Bladder microvascular endothelial cell (primary cell): Measurements from ENCODE around the gene OR52K1. TPM values are rescaled to one million over a fixed set of nuclear protein-coding genes. Genes with fewer than 3 reads are reported as not detected.

Source experiments
- total RNA-seq: library from RNA; depleted of rRNA; stranded (reverse); fragments of >200 nt; gene quantifications from 2 replicates; pipeline ENCODE4 v1.2.3, GENCODE V29; 2014

Gene OR52K1
- total RNA-seq = not detected in 2 replicates

DNA sequence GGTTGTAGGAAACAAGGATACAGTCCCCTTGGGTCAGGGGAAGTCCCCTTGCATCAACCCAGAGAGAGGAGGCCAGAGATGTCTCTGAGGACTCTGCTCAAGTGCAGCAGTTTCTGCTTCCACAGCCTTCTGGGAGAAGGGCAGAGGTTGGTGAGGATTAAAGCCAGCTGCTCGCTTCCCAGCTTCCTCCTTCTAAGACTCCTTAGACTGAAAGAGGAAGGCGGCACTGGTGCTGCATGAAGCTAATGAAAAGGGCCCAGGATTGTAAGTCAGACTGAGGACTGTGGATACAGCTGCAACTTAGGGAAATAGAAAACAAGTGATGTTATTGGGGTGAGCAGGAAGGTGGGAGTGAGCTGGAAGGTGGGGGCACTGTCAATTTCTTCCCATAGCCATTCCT is at the start of gene OR52K1:
TSS of gene OR52K1 (plus strand) at position 202 of the 400 bp plus-strand sequence. CDS start 6,255 bp downstream, outside the sequence.

DNA sequence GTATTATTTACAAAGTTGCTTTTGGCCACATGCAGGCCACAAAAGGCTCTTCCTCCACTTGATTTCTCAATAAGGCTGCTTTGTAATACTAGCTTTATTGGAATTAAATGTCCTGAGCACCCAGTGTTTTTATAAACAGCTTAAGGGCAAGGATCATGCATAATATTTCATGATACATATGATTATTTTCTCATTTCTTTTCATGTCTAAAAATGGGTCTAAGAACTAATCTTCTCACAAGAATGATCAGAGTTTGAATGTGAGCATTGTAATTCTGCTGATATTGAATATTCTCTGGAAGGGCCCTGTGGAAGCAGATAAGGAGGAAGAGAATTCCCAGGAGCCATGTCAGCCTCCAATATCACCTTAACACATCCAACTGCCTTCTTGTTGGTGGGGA is 33.5 kb upstream of the OR52K1 start, which contains the start of gene OR52K2:
TSS of gene OR52K2 (plus strand) at position 301 of the 400 bp plus-strand sequence. CDS start at position 346, 45 bp downstream.

Other genes starting within 250 kb of the OR52K1 start
- gene OR52B4, start 114.3 kb upstream of the OR52K1 start, total RNA-seq = not detected in 2 replicates
- gene TRIM21, start 88.9 kb upstream of the OR52K1 start, total RNA-seq = 37.0 and 37.7 TPM in 2 replicates
- not detected in 2 replicates for gene OR52K2, start 33.4 kb upstream of the OR52K1 start, total RNA-seq
- not detected in 2 replicates for gene OR52M1, start 62.5 kb downstream of the OR52K1 start, total RNA-seq
- not detected in 2 replicates for gene OR52I2, start 99.1 kb downstream of the OR52K1 start, total RNA-seq
- gene OR52I1, start 111.4 kb downstream of the OR52K1 start, total RNA-seq = not detected in 2 replicates
- gene TRIM68, start 125.6 kb downstream of the OR52K1 start, total RNA-seq = 8.3 and 12.3 TPM in 2 replicates
- not detected in 2 replicates for gene OR51D1, start 154.8 kb downstream of the OR52K1 start, total RNA-seq
- not detected in 2 replicates for gene OR51E1, start 161.3 kb downstream of the OR52K1 start, total RNA-seq
- gene OR51E2, start 215.2 kb downstream of the OR52K1 start, total RNA-seq = not detected in 2 replicates
- not detected in 2 replicates for gene MMP26, start 222.1 kb downstream of the OR52K1 start, total RNA-seq